ENCODE measurements around the gene YJU2.

Gene YJU2

DNA sequence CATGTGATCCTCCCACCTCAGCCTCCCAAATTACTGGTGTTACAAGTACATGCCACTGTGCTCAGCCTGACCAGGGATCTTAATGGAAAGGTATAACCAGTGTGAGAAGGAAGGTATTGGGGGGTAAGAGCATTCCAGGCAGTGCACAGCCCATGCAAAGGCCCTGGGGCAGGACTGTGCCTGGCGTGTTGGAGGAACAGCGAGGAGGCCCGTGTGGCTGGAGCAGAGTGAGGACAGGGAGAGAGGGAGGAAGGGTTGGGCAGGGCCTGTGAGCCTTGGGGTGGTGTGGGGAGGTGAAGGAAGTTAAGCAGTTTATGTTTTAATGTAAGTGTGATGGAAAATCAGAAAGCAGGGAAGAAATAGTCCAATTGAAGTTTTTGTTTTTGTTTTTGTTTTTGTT, 53.7 kb downstream of the YJU2 start:
- H3K4me1 ChIP-seq (ENCODE audit: low read length), result no peaks in the 10 kb centered on the region
- no peak for TF ChIP-seq EZH2phosphoT487 (IDR thresholded peaks at IDR 0.05; ENCODE audit: low read length)
- no peak for TF ChIP-seq EZH2 (optimal IDR thresholded peaks at IDR 0.05; ENCODE audit: low read depth, low read length)
- TF ChIP-seq, protein P1, sequence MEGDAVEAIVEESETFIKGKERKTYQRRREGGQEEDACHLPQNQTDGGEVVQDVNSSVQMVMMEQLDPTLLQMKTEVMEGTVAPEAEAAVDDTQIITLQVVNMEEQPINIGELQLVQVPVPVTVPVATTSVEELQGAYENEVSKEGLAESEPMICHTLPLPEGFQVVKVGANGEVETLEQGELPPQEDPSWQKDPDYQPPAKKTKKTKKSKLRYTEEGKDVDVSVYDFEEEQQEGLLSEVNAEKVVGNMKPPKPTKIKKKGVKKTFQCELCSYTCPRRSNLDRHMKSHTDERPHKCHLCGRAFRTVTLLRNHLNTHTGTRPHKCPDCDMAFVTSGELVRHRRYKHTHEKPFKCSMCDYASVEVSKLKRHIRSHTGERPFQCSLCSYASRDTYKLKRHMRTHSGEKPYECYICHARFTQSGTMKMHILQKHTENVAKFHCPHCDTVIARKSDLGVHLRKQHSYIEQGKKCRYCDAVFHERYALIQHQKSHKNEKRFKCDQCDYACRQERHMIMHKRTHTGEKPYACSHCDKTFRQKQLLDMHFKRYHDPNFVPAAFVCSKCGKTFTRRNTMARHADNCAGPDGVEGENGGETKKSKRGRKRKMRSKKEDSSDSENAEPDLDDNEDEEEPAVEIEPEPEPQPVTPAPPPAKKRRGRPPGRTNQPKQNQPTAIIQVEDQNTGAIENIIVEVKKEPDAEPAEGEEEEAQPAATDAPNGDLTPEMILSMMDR (IDR thresholded peaks at IDR 0.05; ENCODE audit: low read length), result no peak
- no peak for DNase-seq
- H3K79me2 ChIP-seq (ENCODE audit: low read length), result no peaks in the 10 kb centered on the region
- H3K27ac ChIP-seq (ENCODE audit: low read length), result no peak overlapping the region
- no peak overlapping the region for H2AFZ ChIP-seq (ENCODE audit: low read length)
- peaks cover 78% of the 10 kb centered on the region for H3K27me3 ChIP-seq (replicated peaks; ENCODE audit: insufficient read depth, low read length)
- H3K4me2 ChIP-seq (ENCODE audit: low read depth, low read length), result no peak overlapping the region
- H3K4me3 ChIP-seq (ENCODE audit: low read length), result no peak overlapping the region
- no peaks in the 10 kb centered on the region for H3F3A ChIP-seq (ENCODE audit: insufficient read depth, low read length)
- no peaks in the 10 kb centered on the region for H3K9me2 ChIP-seq (replicated peaks; ENCODE audit: insufficient read depth, low read length)
- no peaks in the 10 kb centered on the region for H4K20me1 ChIP-seq (ENCODE audit: insufficient read depth, low read length)
- no peak overlapping the region for H3K9ac ChIP-seq (ENCODE audit: low read length)
- H3K36me3 ChIP-seq (replicated peaks; ENCODE audit: insufficient read depth, low read length), result no peaks in the 10 kb centered on the region
- no peaks in the 10 kb centered on the region for H3K9me3 ChIP-seq (replicated peaks; ENCODE audit: insufficient read depth, low read length)

DNA sequence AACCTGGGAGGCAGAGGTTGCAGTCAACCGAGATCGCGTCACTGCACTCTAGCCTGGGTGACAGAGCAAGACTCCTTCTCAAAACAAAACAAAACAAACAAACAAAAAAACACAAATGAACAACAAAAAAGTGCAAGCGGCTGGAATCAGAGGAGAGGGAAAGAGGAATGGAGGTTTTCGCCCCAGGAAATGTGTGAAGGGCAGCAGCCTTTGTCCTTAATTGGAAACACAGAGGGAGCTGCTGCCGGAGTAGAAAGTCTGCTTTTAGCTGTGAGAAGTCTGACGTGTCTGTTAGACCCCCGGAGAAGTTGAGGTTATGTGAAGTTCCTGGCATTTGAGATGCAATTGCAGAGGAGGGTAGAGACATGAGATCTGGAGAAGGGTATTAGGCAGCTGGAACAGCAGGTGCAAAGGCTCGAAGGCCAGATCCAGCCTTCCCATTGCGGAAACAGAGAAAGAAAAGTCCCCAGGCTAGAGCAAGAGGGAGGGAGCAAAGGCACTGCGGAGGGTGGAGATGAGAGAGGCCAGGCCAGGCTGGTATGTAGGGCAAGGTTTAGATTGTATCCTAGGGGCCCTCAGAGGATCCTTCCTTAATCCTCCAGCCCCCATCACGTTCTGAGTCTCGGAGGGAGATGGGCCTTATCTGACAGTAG, 54.8 kb downstream of the YJU2 start:
- Histone ChIP-seq H3K36me3 (replicated peaks; ENCODE audit: insufficient read depth, low read length) (no peaks in the 10 kb centered on the region), H3K79me2 (ENCODE audit: low read length) (no peaks in the 10 kb centered on the region), H3F3A (ENCODE audit: insufficient read depth, low read length) (no peaks in the 10 kb centered on the region), H2AFZ (ENCODE audit: low read length) (no peak overlapping the region), H4K20me1 (ENCODE audit: insufficient read depth, low read length) (no peaks in the 10 kb centered on the region), H3K9ac (ENCODE audit: low read length) (no peak overlapping the region), H3K4me2 (ENCODE audit: low read depth, low read length) (no peak overlapping the region), H3K4me1 (ENCODE audit: low read length) (no peaks in the 10 kb centered on the region), H3K9me2 (replicated peaks; ENCODE audit: insufficient read depth, low read length) (no peaks in the 10 kb centered on the region), H3K27me3 (replicated peaks; ENCODE audit: insufficient read depth, low read length) (peaks cover 78% of the 10 kb centered on the region), H3K4me3 (ENCODE audit: low read length) (no peak overlapping the region), H3K9me3 (replicated peaks; ENCODE audit: insufficient read depth, low read length) (no peaks in the 10 kb centered on the region), H3K27ac (ENCODE audit: low read length) (no peak overlapping the region)
- TF ChIP-seq EZH2 (optimal IDR thresholded peaks at IDR 0.05; ENCODE audit: low read depth, low read length) (no peak), EZH2phosphoT487 (IDR thresholded peaks at IDR 0.05; ENCODE audit: low read length) (no peak)
- TF ChIP-seq, protein P1 (IDR thresholded peaks at IDR 0.05; ENCODE audit: low read length), result no peak
- no peak for DNase-seq

DNA sequence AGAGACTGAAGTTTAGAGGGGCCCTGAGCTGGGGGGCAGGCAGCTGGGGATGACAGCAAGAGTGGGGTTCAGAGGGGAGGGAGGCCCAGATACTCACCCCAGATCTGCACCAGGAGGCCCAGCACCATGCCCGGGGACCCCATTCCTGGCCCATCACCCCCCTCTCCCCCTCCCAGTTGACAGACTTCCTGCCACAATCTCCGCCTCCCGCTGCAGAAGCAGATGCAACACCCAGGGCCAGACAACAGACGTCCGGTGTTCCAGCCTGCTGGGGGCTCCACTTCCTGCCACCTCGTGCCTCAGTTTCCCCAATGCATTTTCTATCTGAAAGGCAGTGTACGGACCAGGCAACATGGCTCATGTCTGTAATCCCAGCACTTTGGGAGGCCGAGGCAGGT, 55.4 kb downstream of the YJU2 start, which contains the start of gene TMIGD2:
TSS of gene TMIGD2 (minus strand) at position 147 of the 398 bp plus-strand sequence. CDS start at position 143, 4 bp downstream.
- Histone ChIP-seq H3K36me3 (replicated peaks; ENCODE audit: insufficient read depth, low read length) (no peaks in the 10 kb centered on the region), H3K4me1 (ENCODE audit: low read length) (no peaks in the 10 kb centered on the region), H3K9me2 (replicated peaks; ENCODE audit: insufficient read depth, low read length) (no peaks in the 10 kb centered on the region), H3F3A (ENCODE audit: insufficient read depth, low read length) (no peaks in the 10 kb centered on the region), H3K4me3 (ENCODE audit: low read length) (no peak within 1 kb of the TSS), H3K4me2 (ENCODE audit: low read depth, low read length) (no peak within 1 kb of the TSS), H3K27me3 (replicated peaks; ENCODE audit: insufficient read depth, low read length) (peaks cover 82% of the 10 kb centered on the region), H4K20me1 (ENCODE audit: insufficient read depth, low read length) (no peaks in the 10 kb centered on the region), H3K79me2 (ENCODE audit: low read length) (no peaks in the 10 kb centered on the region), H2AFZ (ENCODE audit: low read length) (no peak within 1 kb of the TSS), H3K9me3 (replicated peaks; ENCODE audit: insufficient read depth, low read length) (no peaks in the 10 kb centered on the region), H3K9ac (ENCODE audit: low read length) (no peak within 1 kb of the TSS), H3K27ac (ENCODE audit: low read length) (no peak within 1 kb of the TSS)
- TF ChIP-seq EZH2phosphoT487 (IDR thresholded peaks at IDR 0.05; ENCODE audit: low read length), result no peak
- TF ChIP-seq EZH2 (optimal IDR thresholded peaks at IDR 0.05; ENCODE audit: low read depth, low read length), result no peak
- TF ChIP-seq, protein P1 (IDR thresholded peaks at IDR 0.05; ENCODE audit: low read length), result no peak
- no peak for DNase-seq
